Stimulated activated CD4-positive, alpha-beta T cell treated with anti-CD3 and anti-CD28 coated beads, TNF-alpha, amount 100 ng/mL, for 48 hours (primary cell): ENCODE measurements around the gene SLC6A6.
"Not testable (repeated sequence)": the region's sequence is repeated elsewhere in the genome, so short reads cannot be mapped to it uniquely, and the experiment has no call there.

Experiments used
- DNase-seq, 3 donors: peaks; one replicate each; pipeline ENCODE4 v3.0.0-alpha.2; 2020; ENCODE audit warnings: low read depth in 3 of 3

Gene SLC6A6

GRCh38 chr3:14435175-14436014 lies 33.0 kb downstream of the SLC6A6 start:
- no peak for DNase-seq

GRCh38 chr3:14436954-14437281 lies 34.5 kb downstream of the SLC6A6 start:
- no peak for DNase-seq

GRCh38 chr3:14437705-14438104 lies 35.3 kb downstream of the SLC6A6 start:
- DNase-seq, result not testable (repeated sequence)

GRCh38 chr3:14438262-14438661 lies 35.9 kb downstream of the SLC6A6 start:
- no peak for DNase-seq

GRCh38 chr3:14438929-14439328 lies 36.5 kb downstream of the SLC6A6 start:
- DNase-seq, result no peak

- DNase-seq, result no peak
These were observed 37.2 kb downstream of the SLC6A6 start for GRCh38 chr3:14439501-14440167.

GRCh38 chr3:14440168-14440518 lies 37.7 kb downstream of the SLC6A6 start:
- DNase-seq, result no peak

- no peak for DNase-seq
These were observed 38.3 kb downstream of the SLC6A6 start for GRCh38 chr3:14440531-14441239.

GRCh38 chr3:14441240-14441919 lies 39.0 kb downstream of the SLC6A6 start:
- no peak for DNase-seq

GRCh38 chr3:14441920-14442300 lies 39.5 kb downstream of the SLC6A6 start:
- no peak for DNase-seq

GRCh38 chr3:14444380-14444779 lies 42.0 kb downstream of the SLC6A6 start:
- no peak for DNase-seq

GRCh38 chr3:14445773-14446172 lies 43.4 kb downstream of the SLC6A6 start:
- no peak for DNase-seq

- DNase-seq, result no peak
These were observed 44.7 kb downstream of the SLC6A6 start for GRCh38 chr3:14446988-14447570.

- DNase-seq, result no peak
These were observed 45.7 kb downstream of the SLC6A6 start for GRCh38 chr3:14448063-14448462.

GRCh38 chr3:14448756-14449727 lies 46.6 kb downstream of the SLC6A6 start:
- DNase-seq, result no peak

- DNase-seq, result no peak
These were observed 48.1 kb downstream of the SLC6A6 start for GRCh38 chr3:14450506-14450905.

- no peak for DNase-seq
These were observed 48.7 kb downstream of the SLC6A6 start for GRCh38 chr3:14450922-14451606.

- no peak for DNase-seq
These were observed 49.7 kb downstream of the SLC6A6 start for GRCh38 chr3:14451844-14452739.
